HG02885 (cell line): ENCODE results near the gene PPP1R1A.

Experiments used
- ATAC-seq: cut with Tn5 transposase; IDR thresholded peaks from one replicate; pipeline ENCODE4 v1.9.1; 2021; ENCODE audit warnings: mild to moderate bottlenecking; ENCODE audit not compliant: unreplicated experiment, poor library complexity

Gene PPP1R1A

GRCh38 chr12:54541751-54542290, 46.6 kb downstream of the PPP1R1A start:
- no peak for ATAC-seq

GRCh38 chr12:54538136-54538700, 50.2 kb downstream of the PPP1R1A start:
- no peak for ATAC-seq

- no peak for ATAC-seq
Observed at GRCh38 chr12:54535474-54535873, 53.0 kb downstream of the PPP1R1A start.

GRCh38 chr12:54529581-54529980, 58.9 kb downstream of the PPP1R1A start:
- no peak for ATAC-seq
